NB4 (cell line): ENCODE measurements around the gene RAPGEF4.

Source experiments
- DNase-seq: peaks from one replicate; pipeline ENCODE4 v3.0.0; 2010; ENCODE audit warnings: low read depth
- H3K4me3 ChIP-seq: one replicate; pipeline ENCODE4 v1.5.1; 2011; ENCODE audit warnings: mild to moderate bottlenecking, low read depth, low read length, moderate library complexity
- CTCF ChIP-seq: IDR thresholded peaks from one replicate; pipeline ENCODE4 v1.5.1; 2012; ENCODE audit warnings: low read depth, low read length
- MAX ChIP-seq: IDR thresholded peaks from 2 replicates; pipeline ENCODE4 v1.6.1; 2011; ENCODE audit warnings: low read depth, low read length
- MYC ChIP-seq: IDR thresholded peaks from 2 replicates; pipeline ENCODE4 v1.6.1; 2011; ENCODE audit warnings: low read depth, low read length
- POLR2A ChIP-seq: IDR thresholded peaks from 2 replicates; pipeline ENCODE4 v1.6.1; 2011; ENCODE audit warnings: mild to moderate bottlenecking; ENCODE audit not compliant: insufficient read length; ENCODE audit errors: extremely low read depth

Gene RAPGEF4

GRCh38 chr2:172859581-172860335, 124.1 kb downstream of the RAPGEF4 start:
- no peak overlapping the region for H3K4me3 ChIP-seq
- no peak for TF ChIP-seq CTCF
- TF ChIP-seq MYC: no peak
- no peak for DNase-seq

GRCh38 chr2:172860336-172860707, 124.7 kb downstream of the RAPGEF4 start:
- H3K4me3 ChIP-seq: no peak overlapping the region
- no peak for DNase-seq
- TF ChIP-seq CTCF (no peak), MYC (no peak), MAX (no peak), POLR2A (no peak)

- no peak for TF ChIP-seq POLR2A
- no peak for TF ChIP-seq MAX
- TF ChIP-seq MYC: no peak
- no peak for TF ChIP-seq CTCF
- DNase-seq: no peak
- no peak overlapping the region for H3K4me3 ChIP-seq
These were observed 125.5 kb downstream of the RAPGEF4 start for GRCh38 chr2:172861098-172861497.

GRCh38 chr2:172861656-172862476, 126.2 kb downstream of the RAPGEF4 start:
- no peak for TF ChIP-seq MYC
- TF ChIP-seq POLR2A: no peak
- no peak for TF ChIP-seq CTCF
- no peak for TF ChIP-seq MAX
- DNase-seq: no peak

GRCh38 chr2:172863341-172863740, 127.7 kb downstream of the RAPGEF4 start:
- no peak for DNase-seq
- no peak overlapping the region for H3K4me3 ChIP-seq
- no peak for TF ChIP-seq POLR2A
- TF ChIP-seq CTCF: no peak
- no peak for TF ChIP-seq MAX
- no peak for TF ChIP-seq MYC

More at GRCh38 chr2:172861656-172862476, 126.2 kb downstream of the RAPGEF4 start:
- H3K4me3 ChIP-seq: no peak overlapping the region
